H9 (cell line): Measurements from ENCODE around the gene MOB3B. TPM values are rescaled to one million over a fixed set of nuclear protein-coding genes. Genes with fewer than 3 reads are reported as not detected.

Source experiments
- DNase-seq: peaks from one replicate; pipeline ENCODE4 v3.0.0-alpha.2; 2017
- H2AFZ ChIP-seq: one replicate; pipeline ENCODE4 v1.6.1; 2013; ENCODE audit warnings: mild to moderate bottlenecking, low read length, control low read depth, moderate library complexity
- H2AK5ac ChIP-seq: 2 replicates; pipeline ENCODE4 v1.6.1; 2013; ENCODE audit warnings: low read length, control low read depth, mixed read lengths; ENCODE audit not compliant: insufficient read length
- H2BK120ac ChIP-seq: one replicate; pipeline ENCODE4 v1.6.1; 2013; ENCODE audit warnings: low read depth, mild to moderate bottlenecking, low read length, control low read depth, inconsistent platforms; ENCODE audit not compliant: poor library complexity, severe bottlenecking
- H2BK12ac ChIP-seq: 2 replicates; pipeline ENCODE4 v1.6.1; 2013; ENCODE audit warnings: low read length, control low read depth, mixed read lengths, low read depth; ENCODE audit not compliant: insufficient read length
- H2BK15ac ChIP-seq: 2 replicates; pipeline ENCODE4 v1.6.1; 2013; ENCODE audit warnings: low read depth, low read length, control low read depth
- H2BK20ac ChIP-seq: one replicate; pipeline ENCODE4 v1.6.1; 2013; ENCODE audit warnings: low read depth, mild to moderate bottlenecking, low read length, control low read depth, inconsistent platforms; ENCODE audit not compliant: poor library complexity, severe bottlenecking
- H2BK5ac ChIP-seq: 2 replicates; pipeline ENCODE4 v1.6.1; 2013; ENCODE audit warnings: low read length, control low read depth, mixed read lengths; ENCODE audit not compliant: insufficient read length
- H3K14ac ChIP-seq: 2 replicates; pipeline ENCODE4 v1.6.1; 2013; ENCODE audit warnings: low read length, control low read depth; ENCODE audit not compliant: insufficient read depth
- H3K18ac ChIP-seq: 2 replicates; pipeline ENCODE4 v1.6.1; 2013; ENCODE audit warnings: low read depth, mild to moderate bottlenecking, mixed read lengths, low read length, control low read depth; ENCODE audit not compliant: insufficient read length
- H3K23ac ChIP-seq: 2 replicates; pipeline ENCODE4 v1.6.1; 2013; ENCODE audit warnings: low read length, control low read depth, mixed read lengths, low read depth; ENCODE audit not compliant: insufficient read length
- H3K23me2 ChIP-seq: 2 replicates; pipeline ENCODE4 v1.6.1; 2013; ENCODE audit warnings: low read depth, mild to moderate bottlenecking, mixed read lengths, low read length, control low read depth; ENCODE audit not compliant: insufficient read length, poor library complexity, severe bottlenecking
- H3K27ac ChIP-seq: 2 replicates; pipeline ENCODE4 v1.5.1; 2013; ENCODE audit warnings: low read length, control low read depth, mixed read lengths, low read depth; ENCODE audit not compliant: insufficient read length
- H3K27me3 ChIP-seq: 2 replicates; pipeline ENCODE4 v1.6.1; 2013; ENCODE audit warnings: low read length, control low read depth, inconsistent platforms; ENCODE audit not compliant: insufficient read depth
- H3K4ac ChIP-seq: 2 replicates; pipeline ENCODE4 v1.6.1; 2013; ENCODE audit warnings: low read depth, mild to moderate bottlenecking, control low read depth, inconsistent platforms, low read length, moderate library complexity
- H3K4me1 ChIP-seq: 2 replicates; pipeline ENCODE4 v1.6.1; 2013; ENCODE audit warnings: low read length, control low read depth, inconsistent platforms; ENCODE audit not compliant: insufficient read depth
- H3K4me2 ChIP-seq: 2 replicates; pipeline ENCODE4 v1.6.1; 2013; ENCODE audit warnings: low read length, control low read depth, mixed read lengths; ENCODE audit not compliant: insufficient read length, insufficient read depth
- H3K56ac ChIP-seq: 2 replicates; pipeline ENCODE4 v1.6.1; 2013; ENCODE audit warnings: low read depth, mild to moderate bottlenecking, mixed read lengths, low read length, control low read depth; ENCODE audit not compliant: insufficient read length
- H3K79me1 ChIP-seq: 2 replicates; pipeline ENCODE4 v1.6.1; 2013; ENCODE audit warnings: low read depth, mild to moderate bottlenecking, moderate library complexity, low read length, control low read depth, inconsistent platforms; ENCODE audit not compliant: insufficient read depth, poor library complexity, severe bottlenecking
- H3K79me2 ChIP-seq: 2 replicates; pipeline ENCODE4 v1.6.1; 2013; ENCODE audit warnings: low read length, control low read depth, inconsistent platforms; ENCODE audit not compliant: insufficient read depth
- H3K9ac ChIP-seq: 2 replicates; pipeline ENCODE4 v1.6.1; 2013; ENCODE audit warnings: low read length, control low read depth, mixed read lengths; ENCODE audit not compliant: insufficient read length; ENCODE audit errors: extremely low read depth
- H3K9me3 ChIP-seq: one replicate; pipeline ENCODE4 v1.6.1; 2013; ENCODE audit warnings: low read depth, low read length, inconsistent platforms; ENCODE audit not compliant: control insufficient read depth
- H3T11ph ChIP-seq: one replicate; pipeline ENCODE4 v1.6.1; 2013; ENCODE audit warnings: mild to moderate bottlenecking, low read length, control low read depth, inconsistent platforms
- H4K20me1 ChIP-seq: one replicate; pipeline ENCODE4 v1.6.1; 2013; ENCODE audit not compliant: control insufficient read depth, insufficient read length, insufficient read depth
- H4K5ac ChIP-seq: 2 replicates; pipeline ENCODE4 v1.6.1; 2013; ENCODE audit warnings: low read depth, mild to moderate bottlenecking, mixed read lengths, low read length, control low read depth; ENCODE audit not compliant: insufficient read length
- H4K8ac ChIP-seq: replicated peaks from 2 replicates; pipeline ENCODE4 v1.6.1; 2013; ENCODE audit warnings: low read length, control low read depth, mixed read lengths, low read depth; ENCODE audit not compliant: insufficient read length
- H4K91ac ChIP-seq: 2 replicates; pipeline ENCODE4 v1.6.1; 2013; ENCODE audit warnings: low read depth, mild to moderate bottlenecking, moderate library complexity, mixed read lengths, low read length, control low read depth; ENCODE audit not compliant: insufficient read length
- H3K27ac Mint-ChIP-seq, 3 experiments: 2 replicates in 2 of 3; 3 replicates in 1 of 3; pipeline ENCODE4 v1.8.0; 2020 to 2021; ENCODE audit warnings: mixed read lengths in 3 of 3, mild to moderate bottlenecking in 1 of 3, moderate library complexity in 1 of 3
- H3K27me3 Mint-ChIP-seq: 2 replicates; pipeline ENCODE4 v1.8.0; 2021; ENCODE audit warnings: low read depth, mild to moderate bottlenecking, moderate library complexity, mixed read lengths
- H3K36me3 Mint-ChIP-seq, 3 experiments: 2 replicates in 2 of 3; 3 replicates in 1 of 3; pipeline ENCODE4 v1.8.0; 2020 to 2021; ENCODE audit warnings: low read depth in 3 of 3, mixed read lengths in 3 of 3; ENCODE audit not compliant: insufficient read depth in 1 of 3
- H3K4me1 Mint-ChIP-seq, 2 experiments: 2 replicates each; pipeline ENCODE4 v1.8.0; 2020; ENCODE audit warnings: mixed read lengths in 2 of 2
- H3K4me3 Mint-ChIP-seq, 2 experiments: 2 replicates in 1 of 2; 3 replicates in 1 of 2; pipeline ENCODE4 v1.8.0; 2020 to 2021; ENCODE audit warnings: mild to moderate bottlenecking in 2 of 2, mixed read lengths in 2 of 2, moderate library complexity in 1 of 2
- H3K9me3 Mint-ChIP-seq, 2 experiments: 2 replicates in 1 of 2; 3 replicates in 1 of 2; pipeline ENCODE4 v1.8.0; 2020; ENCODE audit warnings: mild to moderate bottlenecking in 2 of 2, mixed read lengths in 2 of 2, moderate library complexity in 1 of 2
- CTCF ChIP-seq: fragments of 200-600 bp; sonication (generic); conservative IDR thresholded peaks from 3 replicates; pipeline ENCODE4 v1.8.0; 2021; ENCODE audit warnings: antibody characterized with exemption, mild to moderate bottlenecking
- WGBS: extraction: QIAGEN DNeasy Blood & Tissue Kit; methylation state at CpG from one replicate; pipeline ENCODE4 v1.1.7; 2013; ENCODE audit warnings: missing lambda C conversion rate, low lambda C conversion rate, mixed read lengths; ENCODE audit not compliant: insufficient read length; ENCODE audit errors: extremely low coverage; 5-methylcytosine and 5-hydroxymethylcytosine counted together
- total RNA-seq: library from RNA; stranded (reverse); gene quantifications from 2 replicates; pipeline ENCODE4 v1.2.1, GENCODE V29; 2021

The MOB3B gene
- total RNA-seq, 1 experiment from 2014 or later = 9.8 TPM

GRCh38 chr9:27311184-27311583, 218.4 kb downstream of the MOB3B start:
- no peaks in the 10 kb centered on the region for H3K23me2 ChIP-seq
- no peak overlapping the region for H4K8ac ChIP-seq
- no peak overlapping the region for H3K23ac ChIP-seq
- no peak overlapping the region for H3K4ac ChIP-seq
- H3K9me3 ChIP-seq = no peaks in the 10 kb centered on the region
- H4K20me1 ChIP-seq = no peaks in the 10 kb centered on the region
- H2BK20ac ChIP-seq = no peak overlapping the region
- no peak overlapping the region for H3K14ac ChIP-seq
- no peak overlapping the region for H3K27ac Mint-ChIP-seq
- H3K79me1 ChIP-seq = no peaks in the 10 kb centered on the region
- H4K5ac ChIP-seq = no peak overlapping the region
- H2BK120ac ChIP-seq = no peak overlapping the region
- H3K27me3 Mint-ChIP-seq = peaks cover 66% of the 10 kb centered on the region
- H2AK5ac ChIP-seq = no peak overlapping the region
- H3T11ph ChIP-seq = no peak overlapping the region
- no peak overlapping the region for H3K27ac ChIP-seq
- H2BK5ac ChIP-seq = no peak overlapping the region
- H3K36me3 Mint-ChIP-seq = peaks cover 0 to 12% (median 2%) of the 10 kb centered on the region in 3 experiments; a peak in 2 of 7 replicates
- no peaks in the 10 kb centered on the region for H3K27me3 ChIP-seq
- H3K18ac ChIP-seq = no peak overlapping the region
- H3K4me1 Mint-ChIP-seq = peaks cover 25 to 34% of the 10 kb centered on the region in 2 experiments
- peaks cover 5 to 12% of the 10 kb centered on the region in 2 experiments for H3K9me3 Mint-ChIP-seq
- no peak for DNase-seq
- no peak overlapping the region for H2AFZ ChIP-seq
- H3K56ac ChIP-seq = no peak overlapping the region
- H3K4me3 Mint-ChIP-seq = no peak overlapping the region
- H2BK12ac ChIP-seq = no peak overlapping the region
- TF ChIP-seq CTCF = no peak
- no peak overlapping the region for H3K9ac ChIP-seq
- no peak overlapping the region for H3K4me2 ChIP-seq
- no CpG with 5 or more reads among the region's 2 CpGs for WGBS
- peaks cover 11% of the 10 kb centered on the region for H3K4me1 ChIP-seq
- H3K79me2 ChIP-seq = no peaks in the 10 kb centered on the region
- H2BK15ac ChIP-seq = no peak overlapping the region
- H4K91ac ChIP-seq = no peak overlapping the region
